ENCODE results near the gene TGDS. TPM values are rescaled to one million over a fixed set of nuclear protein-coding genes. Genes with fewer than 3 reads are reported as not detected.
"Not testable (repeated sequence)": the region's sequence is repeated elsewhere in the genome, so short reads cannot be mapped to it uniquely, and the experiment has no call there.

Gene TGDS
- 10 to 100 TPM in 1 of 2 donors, 1 to 10 TPM in 1; 9.9 to 11.4 TPM for total RNA-seq
- polyA plus RNA-seq (ENCODE audit: insufficient read length in 6 of 6), result 10 to 100 TPM; 18.5 to 28.5 (median 22.2) TPM
- long read RNA-seq, donor 1, transcript TGDS-201 (12 exons, 1,905 nt), result major isoform, 8 of 8 reads
- long read RNA-seq, donor 1, partial matches to known transcripts, result 0 of 8 reads
- long read RNA-seq, donor 1, other reads (novel, unspliced or antisense), result 0 of 8 reads
- long read RNA-seq, donor 2, partial matches to known transcripts, result 14 of 17 reads
- long read RNA-seq, donor 2, other reads (novel, unspliced or antisense), result 0 of 17 reads
- long read RNA-seq, donor 3, partial matches to known transcripts, result 0 of 4 reads
- long read RNA-seq, donor 3, other reads (novel, unspliced or antisense), result 0 of 4 reads
- long read RNA-seq, donor 4, partial matches to known transcripts, result 2 of 8 reads
- long read RNA-seq, donor 4, other reads (novel, unspliced or antisense), result 2 of 8 reads
- long read RNA-seq, donor 5, transcript TGDS-201 (12 exons, 1,905 nt), result major isoform, 5 of 5 reads
- long read RNA-seq, donor 5, partial matches to known transcripts, result 0 of 5 reads
- long read RNA-seq, donor 5, other reads (novel, unspliced or antisense), result 0 of 5 reads
- long read RNA-seq, donor 6, transcript TGDS-201 (12 exons, 1,905 nt), result major isoform, 5 of 5 reads
- long read RNA-seq, donor 6, partial matches to known transcripts, result 0 of 5 reads
- long read RNA-seq, donor 6, other reads (novel, unspliced or antisense), result 0 of 5 reads
- long read RNA-seq, donor 7, partial matches to known transcripts, result 0 of 4 reads
- long read RNA-seq, donor 7, other reads (novel, unspliced or antisense), result 0 of 4 reads
- long read RNA-seq, donor 8, transcript TGDS-201 (12 exons, 1,905 nt), result major isoform, 6 of 6 reads
- long read RNA-seq, donor 8, partial matches to known transcripts, result 0 of 6 reads
- long read RNA-seq, donor 8, other reads (novel, unspliced or antisense), result 0 of 6 reads
- long read RNA-seq, donor 9, result 0 reads
- long read RNA-seq, donor 10, result 0 reads
- long read RNA-seq, donor 11, partial matches to known transcripts, result 0 of 1 reads
- long read RNA-seq, donor 11, other reads (novel, unspliced or antisense), result 0 of 1 reads
- long read RNA-seq, donor 12, transcript TGDS-201 (12 exons, 1,905 nt), result major isoform, 6 of 6 reads
- long read RNA-seq, donor 12, partial matches to known transcripts, result 0 of 6 reads
- long read RNA-seq, donor 12, other reads (novel, unspliced or antisense), result 0 of 6 reads

DNA sequence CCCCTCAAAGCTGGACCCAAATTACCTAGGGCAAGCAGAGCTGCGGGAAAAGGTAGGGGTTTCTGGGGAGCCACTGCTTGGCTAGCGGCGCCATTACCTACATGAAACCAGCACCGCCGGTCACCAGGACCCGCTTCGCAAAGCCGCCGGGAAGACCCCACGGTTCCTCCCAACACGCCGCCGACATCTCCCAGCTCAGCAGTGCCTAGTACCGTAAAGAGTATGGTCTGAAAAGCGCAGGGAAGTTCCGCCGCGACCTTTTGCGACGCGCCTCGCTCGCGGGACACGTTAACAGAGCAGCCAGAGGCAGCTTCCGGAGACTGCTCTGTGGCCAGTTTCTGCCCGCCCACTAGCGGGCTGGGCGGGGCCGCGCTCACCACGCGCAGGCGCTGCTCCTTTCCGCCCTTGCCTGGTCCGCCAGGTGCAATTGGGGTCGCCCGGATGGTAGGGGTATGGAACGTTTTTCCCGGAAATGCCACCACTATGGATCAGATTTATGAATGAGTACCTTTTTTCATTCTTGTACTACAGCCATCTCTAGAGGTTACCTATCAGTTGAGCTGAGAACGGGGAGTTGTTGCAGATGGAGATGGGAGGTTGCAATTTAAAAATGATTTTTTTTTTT lies at the start of gene TGDS:
Gene TGDS (minus strand): TSS at position 203 of the 625 bp plus-strand sequence. CDS start 16 bp downstream, at position 187.
- ATAC-seq (peak; percentile 98), DNase-seq (peak; percentile 85 to 97 (median 93))
- peak within 1 kb of the TSS; percentile 73 to 77 for H3K4me3 ChIP-seq
- TF ChIP-seq CTCF (IDR thresholded peaks at IDR 0.05), result no peak
- H3K36me3 ChIP-seq, result peaks cover 0 to 18% of the 10 kb centered on the region in 2 donors
- peaks cover 12 to 23% of the 10 kb centered on the region in 2 donors for H3K4me1 ChIP-seq
- intact Hi-C loops (cut with DNase I), result no loop called here
- H3K9me3 ChIP-seq, result no peaks in the 10 kb centered on the region
- H3K27ac ChIP-seq, result peak within 1 kb of the TSS; percentile 81 to 83
- H3K27me3 ChIP-seq, result no peaks in the 10 kb centered on the region

- Histone ChIP-seq H3K4me1 (peaks cover 0 to 6% of the 10 kb centered on the region in 2 donors), H3K27ac (peak overlapping the region; percentile 24 to 37), H3K27me3 (no peaks in the 10 kb centered on the region), H3K4me3 (no peak overlapping the region), H3K36me3 (no peaks in the 10 kb centered on the region), H3K9me3 (no peaks in the 10 kb centered on the region)
- intact Hi-C loops (cut with DNase I), result no loop called here
- peak; percentile 99 for ATAC-seq
- TF ChIP-seq CTCF (IDR thresholded peaks at IDR 0.05), result no peak
- DNase-seq, result peak in 2 of 4 donors; percentile 79 to 87
These were observed 45.5 kb upstream of the TGDS start for GRCh38 chr13:94641409-94641941.

- intact Hi-C loops (cut with DNase I), result no loop called here
- Histone ChIP-seq H3K36me3 (no peaks in the 10 kb centered on the region), H3K27ac (no peak overlapping the region), H3K27me3 (no peaks in the 10 kb centered on the region), H3K9me3 (no peaks in the 10 kb centered on the region), H3K4me1 (peaks cover 0 to 6% of the 10 kb centered on the region in 2 donors), H3K4me3 (no peak overlapping the region)
- ATAC-seq, result peak; percentile 15
- peak in 2 of 4 donors; percentile 4 to 7 for DNase-seq
- TF ChIP-seq CTCF (IDR thresholded peaks at IDR 0.05), result no peak
These were observed 44.8 kb upstream of the TGDS start for GRCh38 chr13:94640721-94641120.

- H3K27me3 ChIP-seq; H3K9me3 ChIP-seq; H3K27ac ChIP-seq; DNase-seq; H3K4me3 ChIP-seq; H3K4me1 ChIP-seq; intact Hi-C loops (cut with DNase I); H3K36me3 ChIP-seq; ATAC-seq: not testable (repeated sequence)
These were observed 41.7 kb upstream of the TGDS start for GRCh38 chr13:94637677-94638076.
